ENCODE measurements around the gene NLGN1. TPM values are rescaled to one million over a fixed set of nuclear protein-coding genes. Genes with fewer than 3 reads are reported as not detected.

The NLGN1 gene
- total RNA-seq, 1 experiment from 2014 or later, result 5.2 TPM

- no CpG with 5 or more reads among the region's 2 CpGs for WGBS (ENCODE audit: extremely low coverage, insufficient read length, low lambda C conversion rate)
- Histone ChIP-seq H3K4me2 (ENCODE audit: insufficient read depth, insufficient read length, low read length) (no peak overlapping the region), H4K5ac (ENCODE audit: insufficient read length, low read depth, low read length) (no peak overlapping the region), H4K8ac (replicated peaks; ENCODE audit: insufficient read length, low read depth, low read length) (no peak overlapping the region), H3K9ac (ENCODE audit: extremely low read depth, insufficient read length, low read length) (no peak overlapping the region), H3K4me1 (ENCODE audit: insufficient read depth, low read length) (no peaks in the 10 kb centered on the region; the same call in 1 of the 2 replicates), H2BK15ac (ENCODE audit: low read depth, low read length) (no peak overlapping the region), H2BK12ac (ENCODE audit: insufficient read length, low read depth, low read length) (no peak overlapping the region), H3T11ph (ENCODE audit: low read length) (no peak overlapping the region), H3K27me3 (ENCODE audit: insufficient read depth, low read length) (no peaks in the 10 kb centered on the region), H3K56ac (ENCODE audit: insufficient read length, low read depth, low read length) (no peak overlapping the region), H3K14ac (ENCODE audit: insufficient read depth, low read length) (no peak overlapping the region), H3K27ac (ENCODE audit: insufficient read length, low read depth, low read length) (no peak overlapping the region), H2BK20ac (ENCODE audit: low read depth, low read length, poor library complexity, severe bottlenecking) (no peak overlapping the region), H2BK5ac (ENCODE audit: insufficient read length, low read length) (no peak overlapping the region), H3K9me3 (ENCODE audit: control insufficient read depth, low read depth, low read length) (no peaks in the 10 kb centered on the region), H4K20me1 (ENCODE audit: control insufficient read depth, insufficient read depth, insufficient read length) (no peaks in the 10 kb centered on the region), H3K4ac (ENCODE audit: low read depth, low read length) (no peak overlapping the region), H4K91ac (ENCODE audit: insufficient read length, low read depth, low read length) (no peak overlapping the region), H2AFZ (ENCODE audit: low read length) (no peak overlapping the region), H3K23ac (ENCODE audit: insufficient read length, low read depth, low read length) (no peak overlapping the region), H3K23me2 (ENCODE audit: insufficient read length, low read depth, low read length, poor library complexity, severe bottlenecking) (no peaks in the 10 kb centered on the region), H3K79me2 (ENCODE audit: insufficient read depth, low read length) (no peaks in the 10 kb centered on the region), H2BK120ac (ENCODE audit: low read depth, low read length, poor library complexity, severe bottlenecking) (no peak overlapping the region), H2AK5ac (ENCODE audit: insufficient read length, low read length) (no peak overlapping the region), H3K18ac (ENCODE audit: insufficient read length, low read depth, low read length) (no peak overlapping the region), H3K79me1 (ENCODE audit: insufficient read depth, low read depth, low read length, poor library complexity, severe bottlenecking) (no peaks in the 10 kb centered on the region)
- TF ChIP-seq CTCF (conservative IDR thresholded peaks at IDR 0.05), result no peak
- no peaks in the 10 kb centered on the region for H3K9me3 Mint-ChIP-seq
- no peaks in the 10 kb centered on the region for H3K36me3 Mint-ChIP-seq (ENCODE audit: insufficient read depth in 1 of 3, low read depth in 3 of 3)
- no peaks in the 10 kb centered on the region; the same call in 1 of the 2 replicates for H3K27me3 Mint-ChIP-seq (ENCODE audit: low read depth)
- peaks cover 32% of the 10 kb centered on the region in 2 experiments for H3K4me1 Mint-ChIP-seq
- peak overlapping the region in 1 of 3 experiments; percentile 32; a peak in 2 of 7 replicates for H3K27ac Mint-ChIP-seq
- H3K4me3 Mint-ChIP-seq, result no peak overlapping the region
- DNase-seq, result no peak
Measured at GRCh38 chr3:173793963-173794362, 396.4 kb downstream of the NLGN1 start.

Measured in H9 (cell line).